Heart left ventricle (tissue), 13 donors: ENCODE data around the gene CYP2E1.
A peak's percentile ranks its signal among the peaks of the same experiment; 100 is the strongest.

Source experiments
- POLR2A ChIP-seq, 2 donors: fragments of 450-650 bp; IDR thresholded peaks; one replicate each; pipeline ENCODE4 v1.6.1; 2017; ENCODE audit warnings: antibody characterized with exemption in 2 of 2, mild to moderate bottlenecking in 2 of 2, moderate library complexity in 2 of 2
- TF ChIP-seq, protein P1 (sequence below), 12 donors: fragments of 200-600 bp; sonication (generic) in 4 of 12; IDR thresholded peaks; one replicate each; pipeline versions ENCODE4 v1.5.0 to v1.8.0; 2018 to 2022; ENCODE audit warnings: antibody characterized with exemption in 12 of 12, mild to moderate bottlenecking in 5 of 12
- donor health status: ischemic (EF 13 %, LVEDD 7.1; RV severe dilation, severe dysfunction).
- donor health status: DM: no; HTN: yes; CAD: no.
- donor health status: DM: no; HTN: no; CAD: no.
- donor health status: ischemic (EF 25% LVEDD 6.9; RV normal size, moderate dysfunction).
- donor health status: ischemic (EF 25% LVEDD 5.7; RV mildly dilated, moderate dysfunction).
- donor health status: ischemic (EF 35%, LVEDD 5.7; RV mildly dilated, moderate dysfunction).
- donor health status: nonischemic (EF 11% LVEDD 7.7; RV severe dilation, severe dysfunction).
- donor health status: DM: yes; HTN: yes; CAD: no.
- donor health status: PGD.
- donor health status: ischemic (EF 29% LVEDD 5.4; RV normal size, mild dysfunction).
- donor health status: nonischemic (EF 23%, LVEDD 6.1; RV moderate dilation, normal function).

- TF ChIP-seq, protein P1, sequence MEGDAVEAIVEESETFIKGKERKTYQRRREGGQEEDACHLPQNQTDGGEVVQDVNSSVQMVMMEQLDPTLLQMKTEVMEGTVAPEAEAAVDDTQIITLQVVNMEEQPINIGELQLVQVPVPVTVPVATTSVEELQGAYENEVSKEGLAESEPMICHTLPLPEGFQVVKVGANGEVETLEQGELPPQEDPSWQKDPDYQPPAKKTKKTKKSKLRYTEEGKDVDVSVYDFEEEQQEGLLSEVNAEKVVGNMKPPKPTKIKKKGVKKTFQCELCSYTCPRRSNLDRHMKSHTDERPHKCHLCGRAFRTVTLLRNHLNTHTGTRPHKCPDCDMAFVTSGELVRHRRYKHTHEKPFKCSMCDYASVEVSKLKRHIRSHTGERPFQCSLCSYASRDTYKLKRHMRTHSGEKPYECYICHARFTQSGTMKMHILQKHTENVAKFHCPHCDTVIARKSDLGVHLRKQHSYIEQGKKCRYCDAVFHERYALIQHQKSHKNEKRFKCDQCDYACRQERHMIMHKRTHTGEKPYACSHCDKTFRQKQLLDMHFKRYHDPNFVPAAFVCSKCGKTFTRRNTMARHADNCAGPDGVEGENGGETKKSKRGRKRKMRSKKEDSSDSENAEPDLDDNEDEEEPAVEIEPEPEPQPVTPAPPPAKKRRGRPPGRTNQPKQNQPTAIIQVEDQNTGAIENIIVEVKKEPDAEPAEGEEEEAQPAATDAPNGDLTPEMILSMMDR (IDR thresholded peaks at IDR 0.05), result peak; percentile 78 to 94 (median 88)
- no peak for TF ChIP-seq POLR2A (IDR thresholded peaks at IDR 0.05)
Measured at GRCh38 chr10:133520193-133520738, 6.9 kb upstream of the CYP2E1 start.
